Thoracic aorta (tissue), 2 donors: ENCODE results near the gene YBX2. TPM values are rescaled to one million over a fixed set of nuclear protein-coding genes. Genes with fewer than 3 reads are reported as not detected.

ENCODE experiments used
- ATAC-seq: fragments of 150-250 bp; one replicate; pipeline ENCODE4 v1.8.0; 2017; ENCODE audit warnings: low read depth; ENCODE audit not compliant: insufficient number of reproducible peaks, low FRiP score
- DNase-seq: peaks from one replicate; pipeline ENCODE4 v3.0.0-alpha.2; 2020; ENCODE audit warnings: low spot score
- H3K27ac ChIP-seq, 2 donors: fragments of 200-600 bp; sonication (generic); 1 replicate in 1 of 2; 2 replicates in 1 of 2; pipeline ENCODE4 v1.5.1; 2016; ENCODE audit warnings: mild to moderate bottlenecking in 2 of 2, moderate library complexity in 2 of 2
- H3K27me3 ChIP-seq: fragments of 200-600 bp; sonication (generic); replicated peaks from 2 replicates; pipeline ENCODE4 v1.6.0; 2016; ENCODE audit warnings: mild to moderate bottlenecking; ENCODE audit not compliant: insufficient read depth
- H3K36me3 ChIP-seq: fragments of 200-600 bp; sonication (generic); one replicate; pipeline ENCODE4 v1.5.1; 2016
- H3K4me1 ChIP-seq, 2 donors: fragments of 200-600 bp; sonication (generic); 1 replicate in 1 of 2; 2 replicates in 1 of 2; pipeline versions ENCODE4 v1.5.1 to v1.6.0; 2016; ENCODE audit warnings: low read depth in 2 of 2, mild to moderate bottlenecking in 1 of 2; ENCODE audit not compliant: control insufficient read depth in 1 of 2
- H3K4me3 ChIP-seq: fragments of 200-600 bp; sonication (generic); 2 replicates; pipeline ENCODE4 v1.5.1; 2016; ENCODE audit warnings: mild to moderate bottlenecking
- H3K9me3 ChIP-seq: fragments of 200-600 bp; sonication (generic); 2 replicates; pipeline ENCODE4 v1.5.1; 2016
- CTCF ChIP-seq: fragments of 200-600 bp; sonication (generic); IDR thresholded peaks from one replicate; pipeline ENCODE4 v1.5.1; 2019; ENCODE audit warnings: antibody characterized with exemption
- total RNA-seq, 2 donors: library from RNA; depleted of rRNA; stranded (reverse); fragments of >200 nt; gene quantifications; one replicate each; pipeline versions ENCODE4 v1.1.0 to v1.2.3, GENCODE V29; 2016

The YBX2 gene
- total RNA-seq, 2 donors from 2014 or later: not detected

- DNase-seq (peak; percentile 75), ATAC-seq (peak; percentile 58)
- H3K4me1 ChIP-seq: peaks cover 22 to 40% of the 10 kb centered on the region in 2 donors
- peak within 1 kb of the TSS; percentile 90 to 98 for H3K27ac ChIP-seq
- H3K9me3 ChIP-seq: no peaks in the 10 kb centered on the region
- H3K36me3 ChIP-seq: peaks cover 61% of the 10 kb centered on the region
- peak within 1 kb of the TSS; percentile 99 for H3K4me3 ChIP-seq
- no peaks in the 10 kb centered on the region for H3K27me3 ChIP-seq
- no peak for TF ChIP-seq CTCF
Observed at GRCh38 chr17:7314719-7315569, 20.5 kb upstream of the YBX2 start, which contains the start of gene GPS2. Gene GPS2, minus strand, starts transcription at chr17:7315360. Its CDS starts 308 bp downstream, at chr17:7315052.

GRCh38 chr17:7313890-7314718 is 19.7 kb upstream of the YBX2 start:
- Histone ChIP-seq H3K36me3 (peaks cover 66% of the 10 kb centered on the region), H3K4me3 (peak overlapping the region; percentile 99), H3K9me3 (no peaks in the 10 kb centered on the region), H3K27me3 (no peaks in the 10 kb centered on the region), H3K27ac (peak overlapping the region; percentile 90 to 98), H3K4me1 (peaks cover 30 to 48% of the 10 kb centered on the region in 2 donors)
- DNase-seq (no peak), ATAC-seq (no peak)
- no peak for TF ChIP-seq CTCF

- Histone ChIP-seq H3K4me1 (peaks cover 31 to 57% of the 10 kb centered on the region in 2 donors), H3K4me3 (no peak overlapping the region), H3K36me3 (peaks cover 58% of the 10 kb centered on the region), H3K9me3 (no peaks in the 10 kb centered on the region), H3K27me3 (no peaks in the 10 kb centered on the region), H3K27ac (no peak overlapping the region)
- ATAC-seq: no peak
- peak; percentile 13 for TF ChIP-seq CTCF
- DNase-seq: no peak
Observed at GRCh38 chr17:7313088-7313889, 18.9 kb upstream of the YBX2 start.

- no peak for DNase-seq
- H3K36me3 ChIP-seq: peaks cover 52% of the 10 kb centered on the region
- peaks cover 31 to 57% of the 10 kb centered on the region in 2 donors for H3K4me1 ChIP-seq
- no peak for ATAC-seq
- no peak overlapping the region for H3K27ac ChIP-seq
- no peak for TF ChIP-seq CTCF
- no peak overlapping the region for H3K4me3 ChIP-seq
- H3K27me3 ChIP-seq: no peaks in the 10 kb centered on the region
- no peaks in the 10 kb centered on the region for H3K9me3 ChIP-seq
Observed at GRCh38 chr17:7312432-7313087, 18.1 kb upstream of the YBX2 start.
